ENCODE measurements around the gene IMMP2L. TPM values are rescaled to one million over a fixed set of nuclear protein-coding genes. Genes with fewer than 3 reads are reported as not detected.

The IMMP2L gene
- total RNA-seq, 1 experiment from 2014 or later: 13.6 TPM

- no peaks in the 10 kb centered on the region for H3K27me3 Mint-ChIP-seq (ENCODE audit: low read depth)
- no peak for TF ChIP-seq PREB (CRISPR knock-in tag; IDR thresholded peaks at IDR 0.05; ENCODE audit: borderline replicate concordance)
- TF ChIP-seq ZNF423 (CRISPR knock-in tag; IDR thresholded peaks at IDR 0.05): no peak
- TF ChIP-seq, protein P1, sequence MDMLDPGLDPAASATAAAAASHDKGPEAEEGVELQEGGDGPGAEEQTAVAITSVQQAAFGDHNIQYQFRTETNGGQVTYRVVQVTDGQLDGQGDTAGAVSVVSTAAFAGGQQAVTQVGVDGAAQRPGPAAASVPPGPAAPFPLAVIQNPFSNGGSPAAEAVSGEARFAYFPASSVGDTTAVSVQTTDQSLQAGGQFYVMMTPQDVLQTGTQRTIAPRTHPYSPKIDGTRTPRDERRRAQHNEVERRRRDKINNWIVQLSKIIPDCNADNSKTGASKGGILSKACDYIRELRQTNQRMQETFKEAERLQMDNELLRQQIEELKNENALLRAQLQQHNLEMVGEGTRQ (CRISPR knock-in tag; IDR thresholded peaks at IDR 0.05): no peak
- no peak for TF ChIP-seq ZSCAN18 (CRISPR knock-in tag; IDR thresholded peaks at IDR 0.05)
- TF ChIP-seq SMAD3 (CRISPR knock-in tag; IDR thresholded peaks at IDR 0.05; ENCODE audit: borderline replicate concordance): no peak
- TF ChIP-seq GABPB1 (CRISPR knock-in tag; IDR thresholded peaks at IDR 0.05): no peak
- TF ChIP-seq, protein P2, sequence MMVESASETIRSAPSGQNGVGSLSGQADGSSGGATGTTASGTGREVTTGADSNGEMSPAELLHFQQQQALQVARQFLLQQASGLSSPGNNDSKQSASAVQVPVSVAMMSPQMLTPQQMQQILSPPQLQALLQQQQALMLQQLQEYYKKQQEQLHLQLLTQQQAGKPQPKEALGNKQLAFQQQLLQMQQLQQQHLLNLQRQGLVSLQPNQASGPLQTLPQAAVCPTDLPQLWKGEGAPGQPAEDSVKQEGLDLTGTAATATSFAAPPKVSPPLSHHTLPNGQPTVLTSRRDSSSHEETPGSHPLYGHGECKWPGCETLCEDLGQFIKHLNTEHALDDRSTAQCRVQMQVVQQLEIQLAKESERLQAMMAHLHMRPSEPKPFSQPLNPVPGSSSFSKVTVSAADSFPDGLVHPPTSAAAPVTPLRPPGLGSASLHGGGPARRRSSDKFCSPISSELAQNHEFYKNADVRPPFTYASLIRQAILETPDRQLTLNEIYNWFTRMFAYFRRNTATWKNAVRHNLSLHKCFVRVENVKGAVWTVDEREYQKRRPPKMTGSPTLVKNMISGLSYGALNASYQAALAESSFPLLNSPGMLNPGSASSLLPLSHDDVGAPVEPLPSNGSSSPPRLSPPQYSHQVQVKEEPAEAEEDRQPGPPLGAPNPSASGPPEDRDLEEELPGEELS (CRISPR knock-in tag; IDR thresholded peaks at IDR 0.05): no peak
- no peak for TF ChIP-seq ZNF512 (CRISPR knock-in tag; IDR thresholded peaks at IDR 0.05; ENCODE audit: borderline replicate concordance)
- TF ChIP-seq TP53 (CRISPR knock-in tag; IDR thresholded peaks at IDR 0.05): no peak
- TF ChIP-seq, protein P3, sequence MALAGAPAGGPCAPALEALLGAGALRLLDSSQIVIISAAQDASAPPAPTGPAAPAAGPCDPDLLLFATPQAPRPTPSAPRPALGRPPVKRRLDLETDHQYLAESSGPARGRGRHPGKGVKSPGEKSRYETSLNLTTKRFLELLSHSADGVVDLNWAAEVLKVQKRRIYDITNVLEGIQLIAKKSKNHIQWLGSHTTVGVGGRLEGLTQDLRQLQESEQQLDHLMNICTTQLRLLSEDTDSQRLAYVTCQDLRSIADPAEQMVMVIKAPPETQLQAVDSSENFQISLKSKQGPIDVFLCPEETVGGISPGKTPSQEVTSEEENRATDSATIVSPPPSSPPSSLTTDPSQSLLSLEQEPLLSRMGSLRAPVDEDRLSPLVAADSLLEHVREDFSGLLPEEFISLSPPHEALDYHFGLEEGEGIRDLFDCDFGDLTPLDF (CRISPR knock-in tag; IDR thresholded peaks at IDR 0.05): no peak
- no peak for TF ChIP-seq ZNF232 (CRISPR knock-in tag; IDR thresholded peaks at IDR 0.05)
- no peak for TF ChIP-seq FOXP1 (CRISPR knock-in tag; IDR thresholded peaks at IDR 0.05; ENCODE audit: borderline replicate concordance)
- TF ChIP-seq ZNF263 (CRISPR knock-in tag; IDR thresholded peaks at IDR 0.05; ENCODE audit: low read depth): no peak
- TF ChIP-seq, protein P4, sequence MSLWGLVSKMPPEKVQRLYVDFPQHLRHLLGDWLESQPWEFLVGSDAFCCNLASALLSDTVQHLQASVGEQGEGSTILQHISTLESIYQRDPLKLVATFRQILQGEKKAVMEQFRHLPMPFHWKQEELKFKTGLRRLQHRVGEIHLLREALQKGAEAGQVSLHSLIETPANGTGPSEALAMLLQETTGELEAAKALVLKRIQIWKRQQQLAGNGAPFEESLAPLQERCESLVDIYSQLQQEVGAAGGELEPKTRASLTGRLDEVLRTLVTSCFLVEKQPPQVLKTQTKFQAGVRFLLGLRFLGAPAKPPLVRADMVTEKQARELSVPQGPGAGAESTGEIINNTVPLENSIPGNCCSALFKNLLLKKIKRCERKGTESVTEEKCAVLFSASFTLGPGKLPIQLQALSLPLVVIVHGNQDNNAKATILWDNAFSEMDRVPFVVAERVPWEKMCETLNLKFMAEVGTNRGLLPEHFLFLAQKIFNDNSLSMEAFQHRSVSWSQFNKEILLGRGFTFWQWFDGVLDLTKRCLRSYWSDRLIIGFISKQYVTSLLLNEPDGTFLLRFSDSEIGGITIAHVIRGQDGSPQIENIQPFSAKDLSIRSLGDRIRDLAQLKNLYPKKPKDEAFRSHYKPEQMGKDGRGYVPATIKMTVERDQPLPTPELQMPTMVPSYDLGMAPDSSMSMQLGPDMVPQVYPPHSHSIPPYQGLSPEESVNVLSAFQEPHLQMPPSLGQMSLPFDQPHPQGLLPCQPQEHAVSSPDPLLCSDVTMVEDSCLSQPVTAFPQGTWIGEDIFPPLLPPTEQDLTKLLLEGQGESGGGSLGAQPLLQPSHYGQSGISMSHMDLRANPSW (CRISPR knock-in tag; conservative IDR thresholded peaks at IDR 0.05; ENCODE audit: low read depth): no peak
- no peak for TF ChIP-seq NFYB (CRISPR knock-in tag; conservative IDR thresholded peaks at IDR 0.05; ENCODE audit: low read depth)
- peaks cover 2% of the 10 kb centered on the region; the same call in 1 of the 2 replicates for H3K36me3 Mint-ChIP-seq
- ChIA-PET CTCF (no interaction called here), POLR2A (no interaction called here)
- DNase-seq (ENCODE audit: low spot score) (no peak), ATAC-seq (no peak)
- peaks cover 6% of the 10 kb centered on the region for H3K9me3 Mint-ChIP-seq
- H3K4me3 Mint-ChIP-seq: no peak overlapping the region; the same call in 1 of the 2 replicates
- peaks cover 48% of the 10 kb centered on the region for H3K4me1 Mint-ChIP-seq
- peak overlapping the region; percentile 94 for H3K27ac Mint-ChIP-seq
These were observed 511.3 kb downstream of the IMMP2L start for GRCh38 chr7:111050875-111051416.

Measured in WTC11 (cell line).